NCI-H1694 treated with DMSO at 0.1 percent for 48 hours (cell line): ENCODE data around the gene ELF2.
"Not testable (repeated sequence)": the region's sequence is repeated elsewhere in the genome, so short reads cannot be mapped to it uniquely, and the experiment has no call there.

ENCODE experiments used
- DNase-seq: peaks from one replicate; lab custom pipeline; 2025; lab: John Stamatoyannopoulos, UW

The ELF2 gene

DNA sequence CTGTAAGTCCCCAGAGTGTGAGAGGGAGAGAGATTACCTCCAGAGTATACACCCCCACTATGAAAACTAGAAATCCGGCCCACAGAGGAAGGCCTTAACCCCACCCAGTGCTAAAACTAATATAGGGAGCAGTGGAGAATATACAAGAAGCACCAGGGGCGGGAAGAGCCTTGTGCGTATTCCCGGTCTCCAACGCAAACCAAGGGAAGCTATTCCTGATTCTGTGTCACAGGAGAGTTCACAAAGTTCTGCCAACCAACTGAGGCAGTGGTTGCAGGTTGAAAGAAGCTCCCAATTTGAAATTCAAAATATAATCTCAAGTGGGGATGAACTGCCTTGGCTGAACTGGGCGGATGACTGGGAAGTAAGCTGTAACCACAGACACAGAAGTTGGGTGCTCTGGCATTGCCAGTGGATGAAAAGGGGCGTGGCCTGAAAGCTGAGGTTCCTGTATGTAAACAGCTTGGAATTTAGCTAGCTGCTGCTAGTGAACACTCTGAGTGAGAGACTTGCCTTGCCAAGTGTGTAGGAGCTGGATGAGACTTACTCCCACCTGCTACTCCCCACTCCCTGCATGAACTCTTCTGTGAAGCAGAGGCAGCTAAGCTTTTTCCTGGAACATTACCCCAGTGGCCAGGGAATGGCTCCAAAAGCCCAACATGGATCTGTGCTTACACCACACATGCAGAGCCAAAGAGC, 32.7 kb downstream of the ELF2 start:
- DNase-seq: no peak

DNA sequence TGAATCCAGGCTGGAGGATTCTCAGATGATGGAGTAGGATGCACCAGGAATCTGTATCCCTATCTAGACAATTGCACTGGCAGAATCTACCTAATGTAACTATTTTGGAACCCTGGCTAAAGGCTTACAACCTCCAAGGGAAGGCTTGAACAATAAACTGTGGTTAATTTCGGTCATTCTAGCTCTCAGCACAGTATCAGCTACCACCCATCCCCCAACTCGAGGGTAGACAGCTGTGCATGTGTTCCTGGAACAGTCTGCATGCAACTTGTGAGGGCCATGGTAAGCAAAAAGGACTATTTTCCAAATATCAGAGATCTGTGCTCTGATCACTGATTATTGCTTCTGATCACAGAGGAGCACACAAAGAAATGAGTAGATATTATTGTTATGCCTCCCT, 34.0 kb downstream of the ELF2 start:
- DNase-seq: no peak

DNA sequence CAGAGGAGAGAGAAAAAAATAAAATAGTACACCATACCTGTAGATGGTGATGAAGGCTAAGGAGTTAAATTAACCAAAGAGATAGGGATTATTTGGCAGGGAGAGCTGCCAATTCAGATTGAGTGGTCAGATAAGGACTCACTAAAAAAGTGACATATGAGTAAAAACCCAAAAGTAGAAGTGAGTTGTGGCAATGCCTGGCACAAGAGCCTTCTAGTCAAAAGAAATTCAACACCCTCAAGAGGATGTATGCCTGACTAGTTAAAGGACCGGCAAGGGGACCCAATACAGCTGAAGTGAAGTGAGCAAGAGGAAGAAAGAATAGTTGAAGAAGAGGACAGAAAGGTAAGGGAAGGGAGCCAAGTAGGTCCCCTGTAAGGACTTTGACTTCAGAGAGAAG, 34.9 kb downstream of the ELF2 start:
- DNase-seq: no peak

DNA sequence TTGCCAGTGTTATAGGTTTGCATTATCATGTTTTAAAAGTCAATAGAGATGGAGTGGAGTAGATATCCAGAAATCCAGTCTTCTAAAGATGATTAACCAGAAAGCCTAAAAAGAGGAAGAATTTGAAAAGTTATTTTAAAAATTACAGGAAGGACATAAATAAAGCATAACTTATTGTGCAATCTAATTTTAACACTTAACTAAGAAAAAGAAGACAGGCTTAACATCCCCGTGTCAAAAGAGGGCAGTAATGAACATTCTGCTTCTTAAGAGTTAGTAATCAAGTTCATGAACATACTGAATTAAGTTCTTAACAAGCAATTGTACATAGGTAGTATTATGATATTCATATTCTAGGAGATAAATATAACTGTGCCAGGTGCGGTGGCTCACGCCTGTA, 39.3 kb downstream of the ELF2 start:
- no peak for DNase-seq

- no peak for DNase-seq
Measured at GRCh38 chr4:139134403-139134802, 42.6 kb downstream of the ELF2 start.

DNA sequence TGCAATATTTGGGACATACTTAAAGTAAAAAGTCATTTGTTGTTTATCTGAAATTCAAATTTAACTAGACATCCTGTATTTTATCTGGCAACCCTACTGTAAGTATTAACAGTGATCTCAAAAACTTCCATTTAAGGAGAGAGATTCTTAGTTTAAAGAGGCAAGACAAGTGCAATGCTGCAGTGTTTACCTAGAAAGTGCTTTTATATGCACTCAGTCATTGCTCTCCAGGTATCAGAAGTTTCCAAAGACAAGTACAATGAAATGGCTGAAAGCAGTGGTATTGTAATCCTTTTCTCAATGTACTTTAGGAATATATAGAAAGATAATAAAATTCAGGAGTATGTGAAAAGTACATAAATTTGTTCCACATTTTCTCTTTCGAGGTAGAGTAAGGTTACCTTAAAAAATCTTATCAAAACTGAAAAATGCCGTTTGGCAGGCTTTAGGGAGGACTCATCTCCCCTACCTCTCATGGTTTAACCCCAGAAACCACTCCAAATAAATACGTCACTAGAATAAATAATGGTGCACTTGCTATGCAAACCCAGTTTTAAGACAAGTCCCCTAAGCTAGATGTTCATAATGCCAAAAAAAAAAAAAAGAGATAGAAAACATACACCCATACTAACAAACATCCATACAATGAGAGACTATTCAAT, 45.7 kb downstream of the ELF2 start:
- DNase-seq: no peak

- no peak for DNase-seq
Measured at GRCh38 chr4:139129206-139129605, 47.8 kb downstream of the ELF2 start.

GRCh38 chr4:139126898-139127297, 50.1 kb downstream of the ELF2 start:
- no peak for DNase-seq

DNA sequence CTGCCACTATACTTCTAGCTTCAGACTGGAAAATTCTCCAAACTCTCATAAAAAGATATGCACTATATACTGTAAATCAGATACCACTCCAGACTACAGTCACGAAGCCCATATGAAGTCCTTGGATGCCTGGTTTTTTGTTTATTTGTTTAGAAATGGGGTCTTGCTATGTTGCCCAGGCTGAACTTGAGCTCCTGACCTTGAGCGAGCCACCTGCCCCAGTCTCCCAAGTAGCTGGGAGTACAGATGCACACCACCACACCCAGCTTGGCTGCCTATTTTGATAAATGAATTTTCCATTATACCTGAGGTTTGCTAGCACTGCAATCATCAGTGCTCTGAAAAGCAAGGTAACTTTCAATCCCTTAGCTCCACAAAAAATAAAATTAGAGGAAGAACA, 53.1 kb downstream of the ELF2 start:
- no peak for DNase-seq

DNA sequence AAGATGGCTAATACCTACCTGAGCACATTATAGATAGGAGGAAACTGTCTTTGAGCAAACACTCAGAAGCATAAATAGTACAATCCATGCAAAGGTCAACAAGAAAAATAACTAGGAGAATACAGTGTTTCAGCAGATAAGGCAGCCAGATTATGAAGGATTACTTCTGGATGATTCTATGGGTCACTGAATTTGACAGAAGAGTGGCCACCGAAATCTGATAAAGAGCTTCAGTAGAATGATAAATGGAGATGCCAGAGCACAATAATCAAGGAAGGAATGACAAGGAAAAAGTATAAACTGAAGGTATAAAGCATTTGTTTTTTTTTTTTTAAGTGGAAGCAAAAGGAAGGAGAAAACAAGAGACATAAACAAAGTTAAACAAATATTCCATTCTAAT, 58.7 kb downstream of the ELF2 start:
- no peak for DNase-seq

- DNase-seq: no peak
Measured at GRCh38 chr4:139115226-139115625, 61.8 kb downstream of the ELF2 start.

DNA sequence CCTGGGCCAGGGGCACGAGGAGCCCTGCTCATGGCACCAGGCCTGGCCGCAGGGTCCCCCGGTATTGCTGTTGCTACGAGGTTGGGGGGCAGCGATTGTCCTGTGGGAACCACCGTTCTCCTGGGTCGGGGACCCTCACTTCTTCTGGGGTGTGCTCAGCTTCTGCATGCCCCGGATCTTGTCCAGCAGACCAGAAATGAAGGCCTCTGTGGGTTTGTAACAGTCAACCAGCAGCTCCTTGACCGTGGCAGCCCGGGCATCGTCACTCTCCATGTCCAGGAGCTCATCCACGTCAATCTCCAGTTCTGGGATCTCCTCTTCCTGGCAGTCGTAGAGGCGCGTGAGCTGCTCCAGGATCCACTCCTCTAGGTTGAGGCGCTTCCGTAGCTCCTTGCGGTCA, 62.2 kb downstream of the ELF2 start:
- DNase-seq: not testable (repeated sequence)

DNA sequence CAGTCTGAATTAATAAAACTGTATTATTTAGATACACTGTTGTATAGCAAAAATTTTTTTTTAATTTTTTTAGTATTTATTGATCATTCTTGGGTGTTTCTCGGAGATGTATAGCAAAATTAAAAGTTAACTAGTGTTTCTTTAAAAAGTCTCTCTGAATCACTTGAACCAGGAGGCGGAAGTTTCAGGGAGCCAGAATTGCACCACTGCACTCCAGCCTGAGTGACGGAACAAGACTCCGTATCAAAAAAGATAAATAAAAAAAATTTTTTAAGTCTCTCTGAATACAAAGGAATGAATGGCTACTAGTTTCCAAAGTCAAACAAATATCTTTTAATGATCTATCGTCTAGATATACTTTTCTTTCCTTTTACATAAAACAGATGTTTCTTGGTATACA, 64.4 kb downstream of the ELF2 start:
- no peak for DNase-seq

GRCh38 chr4:139108567-139109128, 68.4 kb downstream of the ELF2 start:
- no peak for DNase-seq

- DNase-seq: peak; percentile 77
Measured at GRCh38 chr4:139099366-139099982, 77.5 kb downstream of the ELF2 start.

DNA sequence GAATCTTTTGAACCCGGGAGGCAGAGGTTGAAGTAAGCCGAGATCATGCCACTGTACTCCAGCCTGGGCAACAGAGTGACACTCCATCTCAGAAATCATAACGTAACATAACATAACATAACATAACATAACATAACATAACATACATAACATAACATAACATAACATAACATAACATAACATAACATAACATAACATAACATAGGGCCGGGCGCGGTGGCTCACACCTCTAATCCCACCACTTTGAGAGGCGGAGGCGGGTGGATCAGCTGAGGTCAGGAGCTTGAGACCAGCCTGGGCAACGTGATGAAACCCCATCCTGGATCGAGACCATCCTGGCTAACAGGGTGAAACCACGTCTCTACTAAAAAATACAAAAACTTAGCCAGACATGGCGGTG, 84.7 kb downstream of the ELF2 start:
- DNase-seq: no peak

- DNase-seq: no peak
Measured at GRCh38 chr4:139085141-139085540, 91.9 kb downstream of the ELF2 start.

DNA sequence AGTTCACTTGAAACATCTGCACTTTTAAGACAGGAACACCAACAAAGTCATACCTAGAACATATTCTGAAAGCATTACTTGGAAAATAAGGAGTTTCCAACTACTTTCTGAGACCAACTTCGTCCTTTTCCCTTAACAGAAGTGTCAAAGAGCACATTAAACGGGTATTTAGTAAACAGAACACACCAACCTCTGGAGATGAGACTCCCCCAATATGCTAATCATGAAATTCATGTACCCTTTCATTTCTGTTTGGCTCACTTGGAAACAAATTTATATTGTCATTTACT, 92.3 kb downstream of the ELF2 start:
- DNase-seq: no peak

GRCh38 chr4:139083956-139084803, 92.8 kb downstream of the ELF2 start:
- peak; percentile 67 for DNase-seq

GRCh38 chr4:139083607-139083955, 93.4 kb downstream of the ELF2 start:
- peak; percentile 61 for DNase-seq

DNA sequence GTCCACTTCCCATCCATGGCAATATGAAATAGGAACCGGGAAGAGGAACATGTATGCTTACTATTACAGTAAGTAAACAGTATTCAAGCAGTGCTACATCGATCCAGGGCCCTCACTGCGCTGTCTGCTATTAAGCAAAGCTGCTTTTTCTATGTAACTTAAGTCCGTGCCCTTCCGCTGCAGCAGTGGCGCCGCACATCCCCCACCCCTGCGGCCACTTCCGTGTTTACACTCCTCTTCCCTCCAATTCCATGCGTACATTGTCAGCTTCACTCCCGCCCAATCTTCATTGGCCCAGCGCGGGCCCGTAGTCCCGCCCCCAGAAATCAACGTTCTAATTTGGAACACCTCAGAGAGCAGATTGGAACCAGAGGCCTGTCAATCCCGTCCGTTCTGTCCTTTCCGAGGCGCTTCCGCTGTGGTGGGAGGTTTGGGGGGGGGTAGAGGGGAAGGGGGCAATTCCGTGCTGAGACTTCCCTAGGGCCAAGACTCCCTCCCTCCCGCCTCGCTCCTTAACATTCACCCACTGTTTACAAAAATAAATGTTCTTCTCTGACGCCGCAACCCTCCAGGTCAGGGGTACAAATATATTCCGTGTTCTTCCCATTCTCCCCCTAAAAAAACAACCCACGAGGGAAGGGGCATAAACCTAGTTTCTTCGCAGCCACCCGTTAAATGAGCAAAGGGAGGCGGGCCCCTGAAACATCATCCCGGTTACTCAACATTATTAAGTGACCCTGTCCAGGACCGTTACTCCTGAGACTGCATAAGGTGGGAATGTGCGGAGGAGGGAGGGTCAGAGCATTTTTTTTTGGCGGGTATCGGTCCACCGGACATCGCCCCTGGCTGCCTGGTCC, 94.0 kb downstream of the ELF2 start:
- peak; percentile 93 for DNase-seq

DNA sequence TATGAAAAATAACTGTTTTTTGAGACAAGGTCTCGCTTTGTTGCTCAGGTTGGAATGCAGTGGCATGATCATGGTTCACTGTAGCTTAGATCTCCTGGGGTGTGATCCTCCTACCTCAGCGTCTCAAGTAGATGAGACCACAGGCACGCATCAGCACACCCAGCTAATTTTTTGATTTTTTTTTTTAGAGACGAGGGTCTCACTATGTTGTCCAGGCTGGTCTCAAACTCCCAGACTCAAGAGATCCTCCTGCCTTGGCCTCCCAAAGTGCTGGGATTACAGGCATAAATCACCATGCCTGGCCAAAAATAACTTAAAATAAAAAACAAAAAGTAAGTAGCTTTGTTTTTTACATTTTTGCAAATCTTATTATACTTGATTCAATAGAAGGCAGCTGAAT, 98.1 kb downstream of the ELF2 start:
- no peak for DNase-seq
